ENCODE data around the gene ZAP70.

DNA sequence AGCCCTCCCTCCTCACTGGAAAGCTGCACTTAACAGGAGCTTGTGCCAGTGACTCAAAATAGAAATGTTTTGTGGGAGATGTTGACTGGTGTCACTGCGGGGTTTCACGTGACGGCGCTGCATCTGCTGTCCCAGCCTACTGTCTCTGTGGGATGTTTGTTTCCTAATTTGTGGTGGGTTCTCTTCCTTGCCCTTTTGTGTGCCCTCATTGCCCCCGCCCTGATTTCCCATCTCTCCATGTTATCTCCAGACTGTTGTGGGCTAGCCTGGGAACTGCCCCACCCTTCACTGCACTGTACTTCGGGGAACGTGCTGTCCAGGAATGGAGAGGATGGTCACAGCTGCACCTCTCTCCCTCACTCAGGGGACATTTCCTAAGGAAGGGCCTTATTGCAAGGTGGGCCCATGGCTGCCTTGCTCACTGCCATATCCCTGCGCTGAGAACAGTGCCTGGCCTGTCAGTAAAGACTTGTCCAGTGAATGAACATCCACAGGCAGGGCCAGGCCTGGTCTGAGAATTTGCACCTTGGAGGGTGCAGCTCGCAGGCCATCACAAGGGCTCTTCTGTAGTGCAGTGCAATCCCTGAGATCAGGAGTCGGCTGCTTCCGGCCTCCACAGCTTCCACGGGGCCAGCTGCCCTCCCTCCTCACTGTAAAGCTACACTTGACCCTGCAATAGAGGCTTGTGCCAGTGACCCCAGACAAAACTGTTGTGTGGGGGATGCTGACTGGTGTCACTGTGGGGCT lies 18.1 kb downstream of the ZAP70 start:
- TF ChIP-seq, protein P1, sequence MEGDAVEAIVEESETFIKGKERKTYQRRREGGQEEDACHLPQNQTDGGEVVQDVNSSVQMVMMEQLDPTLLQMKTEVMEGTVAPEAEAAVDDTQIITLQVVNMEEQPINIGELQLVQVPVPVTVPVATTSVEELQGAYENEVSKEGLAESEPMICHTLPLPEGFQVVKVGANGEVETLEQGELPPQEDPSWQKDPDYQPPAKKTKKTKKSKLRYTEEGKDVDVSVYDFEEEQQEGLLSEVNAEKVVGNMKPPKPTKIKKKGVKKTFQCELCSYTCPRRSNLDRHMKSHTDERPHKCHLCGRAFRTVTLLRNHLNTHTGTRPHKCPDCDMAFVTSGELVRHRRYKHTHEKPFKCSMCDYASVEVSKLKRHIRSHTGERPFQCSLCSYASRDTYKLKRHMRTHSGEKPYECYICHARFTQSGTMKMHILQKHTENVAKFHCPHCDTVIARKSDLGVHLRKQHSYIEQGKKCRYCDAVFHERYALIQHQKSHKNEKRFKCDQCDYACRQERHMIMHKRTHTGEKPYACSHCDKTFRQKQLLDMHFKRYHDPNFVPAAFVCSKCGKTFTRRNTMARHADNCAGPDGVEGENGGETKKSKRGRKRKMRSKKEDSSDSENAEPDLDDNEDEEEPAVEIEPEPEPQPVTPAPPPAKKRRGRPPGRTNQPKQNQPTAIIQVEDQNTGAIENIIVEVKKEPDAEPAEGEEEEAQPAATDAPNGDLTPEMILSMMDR (optimal IDR thresholded peaks at IDR 0.05 in 1 of 3, IDR thresholded peaks at IDR 0.05 in 1 of 3, conservative IDR thresholded peaks at IDR 0.05 in 1 of 3; ENCODE audit: extremely low read depth in 1 of 3, insufficient read depth in 2 of 3, low read length in 3 of 3), result no peak
- TF ChIP-seq EZH2 (IDR thresholded peaks at IDR 0.05; ENCODE audit: low read length), result no peak

Data from keratinocyte (primary cell).